HUES6 (cell line): ENCODE data around the gene WWTR1.

Source experiments
- H3K27ac ChIP-seq: 2 replicates; pipeline ENCODE4 v1.7.0; 2013; ENCODE audit warnings: low read depth, mild to moderate bottlenecking, low read length, inconsistent platforms
- H3K27me3 ChIP-seq: 2 replicates; pipeline ENCODE4 v1.6.1; 2013; ENCODE audit warnings: low read length; ENCODE audit not compliant: control insufficient read depth, insufficient read depth
- H3K36me3 ChIP-seq: 2 replicates; pipeline ENCODE4 v1.6.1; 2013; ENCODE audit warnings: low read length; ENCODE audit not compliant: control insufficient read depth, insufficient read depth
- H3K4me1 ChIP-seq: 2 replicates; pipeline ENCODE4 v1.6.1; 2013; ENCODE audit warnings: low read length; ENCODE audit not compliant: control insufficient read depth, insufficient read depth
- H3K4me3 ChIP-seq: 2 replicates; pipeline ENCODE4 v1.5.1; 2013; ENCODE audit warnings: low read depth, low read length
- H3K9ac ChIP-seq: one replicate; pipeline ENCODE4 v1.6.1; 2013; ENCODE audit warnings: mild to moderate bottlenecking, low read length
- H3K9me3 ChIP-seq: 2 replicates; pipeline ENCODE4 v1.6.1; 2013; ENCODE audit warnings: low read depth, low read length; ENCODE audit not compliant: control insufficient read depth, insufficient read depth

Gene WWTR1

DNA sequence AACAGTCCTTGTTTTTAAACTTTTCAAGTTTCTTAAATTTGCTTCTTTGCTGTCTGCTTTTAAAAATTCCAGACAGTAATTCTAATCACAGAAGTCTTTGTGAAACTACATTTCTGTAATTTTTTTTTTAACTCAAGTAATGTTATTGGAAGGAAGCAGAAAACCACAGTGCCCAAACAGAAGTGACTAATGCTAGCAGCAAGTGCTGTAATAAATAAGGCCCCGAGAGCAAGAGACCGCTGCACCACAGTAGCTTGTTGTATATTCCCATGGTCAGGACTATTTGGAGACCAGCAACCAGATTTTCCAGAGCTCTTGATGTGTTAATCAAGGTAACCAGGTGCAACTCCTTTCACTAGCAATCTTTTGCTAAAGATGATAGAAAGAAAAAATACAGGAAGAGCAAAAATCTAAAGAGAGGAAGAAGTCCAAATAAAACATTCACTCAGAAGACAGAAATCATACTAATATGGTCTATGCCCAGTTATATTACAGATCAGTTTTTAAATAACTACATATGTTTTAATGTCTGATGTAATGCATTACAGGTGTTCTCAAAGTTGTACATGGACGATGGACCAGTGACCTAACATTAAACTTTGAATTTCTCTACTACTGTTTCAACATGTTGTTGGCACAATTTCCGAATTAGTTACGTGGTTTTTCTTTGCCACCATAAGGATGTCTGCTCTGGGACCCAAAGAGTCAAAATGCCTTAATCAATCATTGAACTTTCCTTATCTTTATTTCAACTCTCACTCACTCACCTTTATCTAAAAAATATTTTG lies 36.4 kb downstream of the WWTR1 start:
- H3K27ac ChIP-seq: no peak overlapping the region
- H3K36me3 ChIP-seq: no peaks in the 10 kb centered on the region
- no peaks in the 10 kb centered on the region for H3K9me3 ChIP-seq
- H3K4me3 ChIP-seq: no peak overlapping the region
- no peaks in the 10 kb centered on the region for H3K27me3 ChIP-seq
- H3K4me1 ChIP-seq: peaks cover 48% of the 10 kb centered on the region
- H3K9ac ChIP-seq: no peak overlapping the region

DNA sequence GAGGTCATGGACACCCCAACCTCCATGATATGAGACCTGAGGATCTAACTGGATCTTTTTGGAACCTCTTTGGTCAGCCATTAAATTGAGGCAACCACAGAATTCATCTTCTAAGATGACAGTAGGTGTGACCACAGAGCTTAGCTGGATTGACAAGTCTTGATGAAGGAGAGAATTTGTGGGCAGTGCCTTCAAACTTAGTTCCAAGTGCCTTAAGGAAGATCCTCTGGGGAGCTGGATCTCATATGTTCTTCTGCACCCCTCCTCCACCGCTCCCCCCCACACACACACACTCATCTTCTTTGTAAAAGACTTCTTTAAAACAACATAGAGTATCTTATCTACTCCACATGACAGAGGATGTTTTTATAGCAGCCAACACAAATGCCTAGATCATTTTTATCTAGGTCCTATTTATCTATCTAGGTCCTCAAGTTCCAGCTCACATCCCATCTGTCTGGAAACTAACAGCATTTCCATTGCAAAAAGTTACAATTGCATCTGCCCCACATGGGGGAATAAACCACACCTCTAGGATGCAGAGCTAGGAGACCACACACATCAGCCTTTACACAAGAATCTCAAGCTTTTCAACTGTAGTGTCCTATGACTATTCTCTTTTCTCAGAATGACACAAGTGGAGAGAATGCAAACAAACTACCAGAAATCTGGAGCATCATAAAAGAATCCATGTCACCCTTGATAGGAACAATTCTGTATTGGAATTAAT lies 37.4 kb downstream of the WWTR1 start:
- Histone ChIP-seq H3K9ac (no peak overlapping the region), H3K27me3 (no peaks in the 10 kb centered on the region), H3K4me3 (no peak overlapping the region), H3K9me3 (no peaks in the 10 kb centered on the region), H3K27ac (no peak overlapping the region), H3K4me1 (peaks cover 42% of the 10 kb centered on the region), H3K36me3 (no peaks in the 10 kb centered on the region)

DNA sequence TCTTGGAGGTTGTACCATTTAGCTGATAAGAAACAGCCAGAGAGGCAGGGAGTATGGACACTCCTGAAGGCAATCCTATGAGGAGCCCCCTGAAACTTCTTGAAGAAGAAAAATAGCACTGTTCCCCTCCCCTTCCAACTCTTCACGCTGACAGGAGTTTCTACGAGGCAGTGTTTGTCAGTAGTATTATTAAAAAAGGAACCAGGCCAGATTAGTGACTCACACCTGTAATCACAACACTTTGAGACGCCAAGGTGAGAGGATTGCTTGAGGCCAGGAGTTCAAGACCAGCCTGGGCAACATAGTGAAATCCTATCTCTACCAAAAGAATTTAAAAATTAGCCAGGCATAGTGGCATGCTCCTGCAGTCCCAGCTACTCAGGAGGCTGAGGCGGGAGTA lies 38.7 kb downstream of the WWTR1 start:
- no peak overlapping the region for H3K4me3 ChIP-seq
- no peak overlapping the region for H3K9ac ChIP-seq
- H3K4me1 ChIP-seq: peaks cover 42% of the 10 kb centered on the region
- no peak overlapping the region for H3K27ac ChIP-seq
- H3K27me3 ChIP-seq: no peaks in the 10 kb centered on the region
- no peaks in the 10 kb centered on the region for H3K9me3 ChIP-seq
- no peaks in the 10 kb centered on the region for H3K36me3 ChIP-seq

DNA sequence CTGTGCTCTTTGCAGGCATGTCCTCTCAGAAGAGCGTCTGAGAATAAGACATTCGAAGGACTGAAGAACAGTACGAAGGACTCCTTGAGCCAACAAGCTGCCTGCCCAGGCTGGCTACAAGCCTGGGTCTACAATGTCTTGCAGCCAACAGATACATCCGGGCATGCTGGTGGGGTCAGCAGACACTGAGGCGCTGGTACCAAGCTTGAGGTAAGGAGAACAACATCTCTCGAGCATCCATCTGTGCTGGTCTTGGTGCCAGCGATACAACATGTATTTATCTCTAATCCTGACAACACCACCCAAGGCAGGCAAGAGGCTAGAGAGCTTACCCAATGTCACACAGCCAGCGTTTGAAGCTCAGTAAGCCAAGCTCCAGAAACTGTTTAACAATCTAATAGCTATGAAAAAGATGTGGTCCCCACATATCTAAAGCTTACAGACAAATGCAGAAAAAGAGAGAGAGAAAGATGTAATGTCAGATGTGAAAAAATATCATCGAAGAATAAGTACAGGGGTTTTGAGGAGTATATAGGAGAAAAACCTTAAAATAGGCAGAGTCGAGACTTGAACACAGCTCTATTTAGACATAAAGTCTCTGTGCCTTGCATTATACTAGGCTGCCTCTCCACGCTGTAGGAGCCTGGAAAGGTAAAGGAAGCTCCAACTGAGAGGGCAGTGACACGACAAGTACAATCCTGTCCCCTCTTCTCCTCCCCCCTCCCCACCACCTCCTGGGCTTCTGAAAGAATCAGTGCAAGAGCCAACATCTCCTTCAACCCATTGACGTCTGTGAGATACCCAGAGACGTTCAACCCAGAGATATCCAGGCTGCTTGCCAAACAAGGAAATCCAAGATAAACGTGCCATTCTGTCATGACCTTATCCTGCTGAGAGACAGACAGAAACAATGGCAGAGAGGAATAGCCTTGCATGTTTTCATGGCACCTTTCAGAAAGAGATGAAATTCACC lies 39.4 kb downstream of the WWTR1 start:
- no peak overlapping the region for H3K4me3 ChIP-seq
- H3K9ac ChIP-seq: no peak overlapping the region
- no peak overlapping the region for H3K27ac ChIP-seq
- no peaks in the 10 kb centered on the region for H3K27me3 ChIP-seq
- peaks cover 42% of the 10 kb centered on the region for H3K4me1 ChIP-seq
- no peaks in the 10 kb centered on the region for H3K9me3 ChIP-seq
- no peaks in the 10 kb centered on the region for H3K36me3 ChIP-seq

- Histone ChIP-seq H3K9me3 (no peaks in the 10 kb centered on the region), H3K9ac (no peak overlapping the region), H3K27ac (no peak overlapping the region), H3K36me3 (no peaks in the 10 kb centered on the region), H3K4me3 (no peak overlapping the region), H3K4me1 (peaks cover 29% of the 10 kb centered on the region), H3K27me3 (no peaks in the 10 kb centered on the region)
These were observed 42.0 kb downstream of the WWTR1 start for GRCh38 chr3:149615731-149616221.

DNA sequence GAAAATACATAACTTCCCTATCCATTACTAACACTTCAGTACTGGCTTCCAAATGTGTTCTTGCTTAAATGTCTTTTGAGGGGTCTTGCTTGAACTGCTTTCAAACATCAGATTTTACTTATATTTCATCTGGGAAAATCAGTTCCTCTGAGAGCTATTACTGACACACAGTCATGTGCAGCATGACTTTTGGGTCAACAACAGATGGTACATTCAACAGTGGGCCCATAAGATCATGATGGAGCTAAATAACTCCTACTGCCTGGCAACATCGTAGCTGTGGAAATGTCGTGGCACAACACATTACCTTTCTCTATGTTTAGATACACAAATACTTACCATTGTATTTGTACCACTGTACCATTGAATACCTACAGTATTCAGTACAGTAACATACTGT lies 43.8 kb downstream of the WWTR1 start:
- no peak overlapping the region for H3K9ac ChIP-seq
- no peaks in the 10 kb centered on the region for H3K27me3 ChIP-seq
- no peak overlapping the region for H3K4me3 ChIP-seq
- H3K27ac ChIP-seq: no peak overlapping the region
- H3K4me1 ChIP-seq: peaks cover 16% of the 10 kb centered on the region
- no peaks in the 10 kb centered on the region for H3K36me3 ChIP-seq
- H3K9me3 ChIP-seq: no peaks in the 10 kb centered on the region

- Histone ChIP-seq H3K36me3 (no peaks in the 10 kb centered on the region), H3K9me3 (no peaks in the 10 kb centered on the region), H3K9ac (no peak overlapping the region), H3K27me3 (no peaks in the 10 kb centered on the region), H3K4me1 (peaks cover 5% of the 10 kb centered on the region; the same call in 1 of the 2 replicates), H3K4me3 (no peak overlapping the region), H3K27ac (no peak overlapping the region)
These were observed 45.4 kb downstream of the WWTR1 start for GRCh38 chr3:149612456-149612855.

DNA sequence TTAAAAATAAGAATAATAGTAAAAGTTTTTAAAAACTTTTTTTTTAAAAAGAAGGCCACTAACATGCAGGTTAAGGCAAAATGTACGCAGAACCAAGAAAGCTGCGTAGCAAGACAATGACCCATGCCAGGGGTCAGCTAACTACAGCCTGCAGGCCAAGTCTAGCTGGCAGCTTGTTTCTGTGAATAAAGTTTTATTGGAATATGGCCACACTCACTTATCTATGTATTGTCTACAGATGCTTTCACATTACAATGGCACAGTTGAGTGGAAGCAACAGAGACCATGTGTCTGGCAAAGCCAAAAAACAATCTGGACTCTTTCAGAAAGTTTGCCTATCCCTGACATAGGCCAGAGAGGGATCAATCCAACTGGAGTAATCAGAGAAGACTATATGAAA lies 46.7 kb downstream of the WWTR1 start:
- H3K4me3 ChIP-seq: no peak overlapping the region
- H3K27ac ChIP-seq: no peak overlapping the region
- H3K9ac ChIP-seq: no peak overlapping the region
- peaks cover 7% of the 10 kb centered on the region for H3K4me1 ChIP-seq
- no peaks in the 10 kb centered on the region for H3K36me3 ChIP-seq
- no peaks in the 10 kb centered on the region for H3K9me3 ChIP-seq
- H3K27me3 ChIP-seq: no peaks in the 10 kb centered on the region

DNA sequence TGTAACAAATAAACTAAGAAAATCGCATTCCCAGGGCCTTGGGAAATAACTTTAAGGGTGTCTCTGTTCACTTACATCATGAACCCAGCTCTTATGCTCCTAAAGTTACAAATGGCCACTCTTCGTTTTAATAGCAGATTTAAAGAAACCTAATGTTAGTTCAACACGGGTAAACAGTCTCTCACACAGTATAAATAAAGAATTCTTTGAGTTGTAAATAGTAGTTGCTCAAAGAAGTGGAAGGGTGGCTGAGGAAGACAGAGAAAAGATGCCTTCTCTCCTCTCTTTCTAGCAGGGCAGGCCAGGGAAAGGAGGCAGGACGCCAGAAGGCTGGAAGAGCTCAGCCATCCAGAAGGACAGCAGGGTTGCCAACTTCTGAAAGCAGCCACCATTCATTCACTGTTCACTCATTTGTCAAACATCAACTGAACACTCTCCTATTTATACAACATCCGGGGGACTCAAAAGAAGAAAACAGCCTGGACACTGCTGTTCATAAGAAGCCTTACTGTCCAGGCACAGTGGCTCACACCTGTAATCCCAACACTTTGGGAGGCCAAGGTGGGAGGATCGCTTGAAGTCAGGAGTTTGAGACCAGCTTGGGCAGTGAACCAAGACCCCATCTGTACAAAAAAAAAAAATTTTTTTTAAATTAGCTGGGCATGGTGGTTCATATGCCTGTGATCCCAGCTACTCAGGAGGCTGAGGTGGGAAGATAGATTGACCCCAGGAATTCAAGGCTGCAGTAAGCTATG lies 47.3 kb downstream of the WWTR1 start:
- Histone ChIP-seq H3K9ac (no peak overlapping the region), H3K9me3 (no peaks in the 10 kb centered on the region), H3K4me1 (peaks cover 13% of the 10 kb centered on the region), H3K27ac (no peak overlapping the region), H3K4me3 (no peak overlapping the region), H3K27me3 (no peaks in the 10 kb centered on the region), H3K36me3 (no peaks in the 10 kb centered on the region)

DNA sequence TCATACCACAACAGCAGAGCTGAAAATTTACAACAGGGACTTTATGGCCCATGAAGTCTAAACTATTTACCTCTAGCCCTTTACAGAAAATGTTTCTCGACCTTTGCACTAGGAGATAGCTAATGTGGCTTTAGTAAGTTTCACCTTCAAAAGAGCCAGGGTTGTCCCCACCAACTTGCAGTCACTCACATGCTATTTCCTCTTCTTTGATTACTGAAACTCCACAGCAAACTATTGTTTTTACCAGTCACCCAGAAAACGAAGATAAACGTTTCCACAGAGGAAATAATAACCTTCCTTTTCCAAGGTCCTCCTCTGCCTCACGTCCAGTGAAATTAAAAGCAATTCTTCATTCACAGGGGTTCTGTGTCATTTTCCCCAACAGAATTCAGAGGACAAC lies 48.2 kb downstream of the WWTR1 start:
- Histone ChIP-seq H3K27me3 (no peaks in the 10 kb centered on the region), H3K36me3 (no peaks in the 10 kb centered on the region), H3K9me3 (no peaks in the 10 kb centered on the region), H3K9ac (no peak overlapping the region), H3K4me1 (peaks cover 22% of the 10 kb centered on the region), H3K27ac (0 out of 2 replicates have a peak overlapping the region, but pooled peaks have one; percentile 10), H3K4me3 (no peak overlapping the region)
